Sigmoid colon (tissue), 3 donors: ENCODE measurements around the gene CYP26A1.
A peak's percentile ranks its signal among the peaks of the same experiment; 100 is the strongest.

Experiments used
- CTCF ChIP-seq, 4 experiments: fragments of 450-650 bp in 3 of 4; fragments of 200-600 bp in 1 of 4; IDR thresholded peaks; one replicate each; pipeline ENCODE4 v1.5.1; 2016 to 2019; ENCODE audit warnings: antibody characterized with exemption in 4 of 4, mild to moderate bottlenecking in 3 of 4, moderate library complexity in 2 of 4
- POLR2A ChIP-seq, 2 donors: fragments of 450-650 bp; IDR thresholded peaks; one replicate each; pipeline ENCODE4 v1.6.1; 2016; ENCODE audit warnings: antibody characterized with exemption in 2 of 2, mild to moderate bottlenecking in 2 of 2, moderate library complexity in 2 of 2

- no peak for TF ChIP-seq POLR2A (IDR thresholded peaks at IDR 0.05)
- TF ChIP-seq CTCF (IDR thresholded peaks at IDR 0.05) = peak in 3 of 4 experiments; percentile 58 to 77 (median 63)
Measured at GRCh38 chr10:93080350-93081046, 6.8 kb downstream of the CYP26A1 start.
